Erythroblast (primary cell): ENCODE results near the gene GALP.
"Not testable (repeated sequence)": the region's sequence is repeated elsewhere in the genome, so short reads cannot be mapped to it uniquely, and the experiment has no call there.

Experiments
- DNase-seq, 2 experiments: peaks; one replicate each; lab custom pipeline; 2025; lab: John Stamatoyannopoulos, UW
- GATA1 ChIP-seq: IDR thresholded peaks from 2 replicates; pipeline ENCODE4 v1.6.1; 2011; ENCODE audit warnings: low read depth, mild to moderate bottlenecking, control low read depth, low read length, moderate library complexity
- POLR2A ChIP-seq: IDR thresholded peaks from 2 replicates; pipeline ENCODE4 v1.6.1; 2011; ENCODE audit warnings: mild to moderate bottlenecking, low read length

GALP gene

DNA sequence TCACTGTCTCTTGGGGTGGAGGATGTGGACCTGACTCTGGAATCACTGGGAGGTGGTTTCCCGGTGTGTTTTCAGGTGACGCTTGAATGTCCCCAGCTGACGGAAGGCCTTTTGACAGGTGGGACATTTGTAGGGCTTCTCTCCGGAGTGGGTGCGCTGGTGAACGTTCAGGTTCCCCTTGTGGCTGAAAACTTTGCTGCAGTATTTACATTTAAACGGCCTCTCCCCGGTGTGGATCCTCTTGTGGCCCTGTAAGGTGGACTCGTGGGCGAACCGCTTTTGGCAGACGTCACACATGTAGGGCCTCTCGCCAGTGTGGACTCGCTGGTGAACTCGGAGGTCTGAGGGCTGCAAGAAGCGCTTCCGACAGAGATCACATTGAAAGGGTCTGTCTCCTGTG lies 14.0 kb downstream of the GALP start:
- peak; percentile 14 to 15 for DNase-seq
- no peak for TF ChIP-seq POLR2A
- TF ChIP-seq GATA1, result no peak

- no peak for DNase-seq
- TF ChIP-seq GATA1 (no peak), POLR2A (no peak)
Measured at GRCh38 chr19:56191115-56191514, 15.3 kb downstream of the GALP start.

- DNase-seq, result no peak
- TF ChIP-seq GATA1, result no peak
- no peak for TF ChIP-seq POLR2A
Measured at GRCh38 chr19:56191711-56192110, 15.9 kb downstream of the GALP start.

DNA sequence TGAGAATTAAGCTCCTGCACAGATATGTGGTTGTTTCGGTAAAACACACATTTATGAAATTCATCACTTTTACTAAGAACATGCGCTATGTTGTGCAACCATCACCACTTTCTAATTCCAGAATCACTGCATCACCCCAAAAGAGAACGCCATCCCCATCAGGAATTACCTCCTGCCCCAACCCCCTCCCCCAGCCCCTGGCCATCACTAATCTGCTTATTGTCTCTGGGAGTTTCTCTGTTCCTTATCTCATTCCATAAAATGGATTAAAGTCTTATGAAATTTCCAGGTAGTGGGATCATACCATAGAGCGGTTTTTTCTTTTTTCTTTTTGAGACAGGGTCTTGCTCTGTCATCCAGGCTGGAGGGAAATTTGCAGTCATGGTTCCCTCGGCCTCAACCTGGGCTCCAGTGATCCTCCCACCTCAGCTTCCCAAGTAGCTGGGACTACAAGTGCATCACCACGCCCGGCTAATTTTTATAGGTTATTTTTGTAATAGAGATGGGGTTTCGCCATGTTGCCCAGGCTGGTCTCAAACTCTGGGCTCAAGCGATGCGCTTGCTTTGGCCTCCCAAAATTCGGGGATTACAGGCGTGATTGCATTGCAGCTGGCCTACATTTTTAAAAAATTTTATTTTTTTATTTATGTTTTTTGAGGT lies 18.3 kb downstream of the GALP start:
- TF ChIP-seq GATA1 (no peak), POLR2A (no peak)
- DNase-seq, result no peak

DNA sequence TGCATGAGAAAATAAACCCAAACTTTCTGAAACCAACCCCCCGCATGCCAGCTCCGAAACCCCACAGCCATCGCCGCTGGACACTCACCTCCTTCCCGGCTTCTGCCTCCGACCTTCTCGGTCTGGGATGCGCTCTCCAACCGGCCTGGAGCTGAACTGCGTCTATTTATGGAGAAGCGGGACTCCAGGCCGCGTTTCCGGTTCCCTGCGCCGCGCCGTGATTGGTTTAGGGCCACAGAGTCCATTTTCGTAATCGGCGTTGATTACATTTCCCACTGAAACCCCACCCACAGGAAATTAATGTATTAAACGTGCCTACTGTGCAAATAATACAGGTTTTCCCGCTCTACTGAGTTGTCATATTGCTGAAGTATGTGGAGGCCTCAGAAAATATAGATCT lies 21.8 kb downstream of the GALP start, which contains the start of gene ZSCAN5B:
Gene ZSCAN5B (minus strand): TSS at position 138 of the 400 bp plus-strand sequence. CDS start 4,731 bp downstream, outside the sequence.
- DNase-seq, result not testable (repeated sequence)

GRCh38 chr19:56199687-56200086 lies 23.9 kb downstream of the GALP start:
- TF ChIP-seq POLR2A (no peak), GATA1 (no peak)
- DNase-seq, result no peak

- TF ChIP-seq GATA1 (no peak), POLR2A (no peak)
- DNase-seq, result no peak
Measured at GRCh38 chr19:56201973-56202372, 26.2 kb downstream of the GALP start, which contains the start of gene ZSCAN5C. Gene ZSCAN5C, plus strand, starts transcription at chr19:56202273. Its CDS starts 3,641 bp downstream, at chr19:56205914.

DNA sequence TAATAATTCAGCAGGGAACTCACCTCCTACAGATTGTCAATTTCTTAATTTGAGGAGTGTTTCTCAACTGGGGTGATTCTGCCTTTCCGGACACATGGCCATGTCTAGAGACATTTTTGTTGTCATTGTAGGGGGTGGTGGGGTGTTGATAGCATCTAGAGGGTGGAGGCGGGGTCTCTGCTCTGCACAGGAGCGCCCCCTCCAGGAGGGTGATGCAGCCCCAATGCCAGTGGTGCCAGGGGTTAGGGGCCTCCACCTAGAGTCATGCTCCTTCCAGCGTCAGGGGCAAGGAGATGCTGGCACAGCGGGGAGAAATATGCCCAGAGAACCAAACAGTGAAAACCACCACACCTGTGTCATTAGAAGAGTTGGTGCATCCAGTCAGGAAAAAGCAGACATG lies 31.8 kb downstream of the GALP start:
- not testable (repeated sequence) for DNase-seq

- TF ChIP-seq POLR2A, result no peak
- TF ChIP-seq GATA1, result no peak
- no peak for DNase-seq
Measured at GRCh38 chr19:56209091-56209490, 33.3 kb downstream of the GALP start.

DNA sequence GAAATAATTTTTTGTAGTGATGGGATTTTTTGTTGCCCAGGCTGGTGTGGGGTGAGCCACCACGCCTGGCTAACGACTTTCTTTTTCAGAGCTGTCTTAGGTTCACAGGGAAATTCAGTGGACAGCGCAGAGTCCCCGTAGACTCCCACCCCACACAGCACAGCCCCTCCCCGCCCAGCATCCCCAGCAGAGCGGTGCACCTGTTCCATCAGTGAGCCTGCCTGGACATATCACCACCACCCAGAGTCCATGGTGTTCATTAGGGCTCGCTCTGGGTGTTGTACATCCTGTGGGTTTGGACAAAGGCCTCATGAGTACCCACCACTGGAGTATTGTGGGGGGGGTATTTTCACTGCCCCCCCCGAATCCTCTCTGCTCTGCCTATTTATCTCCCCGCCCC lies 34.2 kb downstream of the GALP start:
- DNase-seq, result not testable (repeated sequence)

DNA sequence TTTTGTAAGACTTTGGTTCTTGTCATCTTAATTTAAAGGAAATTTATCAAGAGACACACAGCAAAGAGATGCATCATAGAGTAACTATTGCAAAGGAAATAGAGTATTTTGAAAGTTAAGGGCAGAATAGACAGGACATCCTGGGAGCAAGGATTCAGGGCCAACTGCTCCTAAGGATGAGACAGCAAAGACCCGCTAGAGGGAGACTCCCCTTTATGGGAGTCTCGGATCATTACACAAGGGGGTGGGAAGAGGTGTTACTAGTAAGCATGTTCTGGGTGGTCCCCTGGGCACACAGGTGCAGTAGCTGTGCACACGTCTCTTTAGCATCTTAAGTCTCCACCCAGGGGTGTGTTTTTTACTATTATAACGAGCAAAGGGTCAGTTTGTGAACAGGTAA lies 35.9 kb downstream of the GALP start:
- DNase-seq, result no peak
- no peak for TF ChIP-seq GATA1
- no peak for TF ChIP-seq POLR2A

DNA sequence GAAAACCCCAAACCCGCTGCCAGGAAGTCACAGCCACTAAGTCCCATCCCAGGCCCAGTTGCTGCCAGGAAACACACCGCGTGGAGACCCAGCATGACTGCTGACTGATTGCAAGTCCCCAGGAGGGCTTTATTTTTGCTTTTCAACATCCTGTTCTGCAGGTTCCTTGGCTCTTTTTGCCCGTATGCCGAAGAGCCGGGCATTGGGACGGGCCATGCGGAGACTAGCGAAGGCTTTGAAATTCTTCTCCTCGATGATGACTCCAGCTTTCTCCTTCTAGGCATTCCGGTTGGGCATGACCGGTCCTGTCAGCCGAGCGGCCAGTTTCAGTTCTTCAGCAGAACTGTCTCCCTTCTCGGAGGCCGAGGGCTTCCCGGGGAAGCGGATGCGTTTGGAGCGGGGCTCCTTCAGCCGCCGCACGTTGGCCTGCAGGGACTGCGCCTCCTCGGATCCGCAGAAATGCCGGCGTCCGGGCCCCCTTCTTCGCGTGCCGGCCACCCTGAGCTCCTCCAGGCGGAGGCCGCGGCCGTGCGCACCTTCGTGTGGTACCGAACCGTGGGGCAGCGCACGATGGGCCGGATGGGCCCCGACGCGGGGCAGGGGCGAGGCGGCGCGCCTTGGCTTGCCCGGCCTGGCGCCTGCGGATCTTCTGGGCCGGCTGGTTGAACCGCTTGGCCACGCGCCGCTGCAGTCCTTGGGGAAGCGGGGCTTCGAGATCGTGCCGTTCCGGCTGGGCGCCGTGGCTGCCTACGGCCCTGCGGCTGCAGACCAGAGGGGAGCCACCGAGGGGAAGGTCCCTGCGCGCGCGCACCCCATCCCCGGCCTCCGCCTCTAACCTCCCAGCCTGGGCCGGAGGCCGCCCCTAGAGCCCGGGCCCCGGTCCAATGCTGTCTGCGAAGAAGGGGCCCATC lies 41.5 kb downstream of the GALP start:
- no peak for TF ChIP-seq GATA1
- no peak for TF ChIP-seq POLR2A
- DNase-seq, result no peak

GRCh38 chr19:56218961-56219360 lies 43.2 kb downstream of the GALP start:
- no peak for DNase-seq
- no peak for TF ChIP-seq POLR2A
- no peak for TF ChIP-seq GATA1

DNA sequence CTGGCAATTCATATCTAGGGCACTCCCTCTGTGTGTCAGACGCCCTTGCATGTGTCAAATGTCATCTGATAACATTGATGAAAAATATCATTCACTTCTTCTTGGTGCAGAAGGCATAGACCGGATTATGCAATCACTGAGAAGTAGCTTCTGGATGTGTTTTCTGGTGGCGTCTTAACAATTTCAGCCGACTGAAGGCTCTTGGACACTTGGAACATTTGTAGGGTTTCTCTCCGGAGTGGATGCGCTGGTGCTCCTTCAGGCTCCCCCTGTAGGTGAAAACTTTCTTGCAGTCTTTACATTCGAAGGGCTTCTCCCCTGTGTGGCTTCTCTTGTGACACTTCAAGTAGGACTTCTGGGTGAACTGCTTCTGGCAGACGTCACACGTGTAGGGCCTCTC lies 45.6 kb downstream of the GALP start:
- peak; percentile 30 to 38 for DNase-seq

- TF ChIP-seq POLR2A, result no peak
- no peak for TF ChIP-seq GATA1
- DNase-seq, result no peak
Measured at GRCh38 chr19:56221851-56222250, 46.0 kb downstream of the GALP start.
